ENCODE results near the gene RFX6.

The RFX6 gene

DNA sequence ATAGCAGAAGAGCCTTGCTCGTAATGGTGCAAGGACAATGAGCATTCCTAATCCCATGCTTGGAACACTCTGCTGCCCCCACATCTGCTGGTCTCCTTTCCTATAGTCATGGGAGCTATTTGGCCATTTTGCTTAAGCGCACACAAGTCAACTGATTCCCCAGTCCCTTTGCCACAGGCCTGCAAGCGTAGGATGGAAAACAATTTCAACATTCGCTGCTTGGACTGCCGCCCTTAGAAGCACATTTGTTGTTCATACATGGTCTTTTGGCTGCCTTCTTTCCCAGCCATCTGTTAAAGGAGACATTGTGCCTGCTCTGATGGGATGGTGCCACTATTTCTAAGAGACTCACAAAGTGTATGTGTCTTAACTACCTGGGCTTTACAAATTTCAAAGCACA, 96.9 kb downstream of the RFX6 start:
- no peak for DNase-seq

DNA sequence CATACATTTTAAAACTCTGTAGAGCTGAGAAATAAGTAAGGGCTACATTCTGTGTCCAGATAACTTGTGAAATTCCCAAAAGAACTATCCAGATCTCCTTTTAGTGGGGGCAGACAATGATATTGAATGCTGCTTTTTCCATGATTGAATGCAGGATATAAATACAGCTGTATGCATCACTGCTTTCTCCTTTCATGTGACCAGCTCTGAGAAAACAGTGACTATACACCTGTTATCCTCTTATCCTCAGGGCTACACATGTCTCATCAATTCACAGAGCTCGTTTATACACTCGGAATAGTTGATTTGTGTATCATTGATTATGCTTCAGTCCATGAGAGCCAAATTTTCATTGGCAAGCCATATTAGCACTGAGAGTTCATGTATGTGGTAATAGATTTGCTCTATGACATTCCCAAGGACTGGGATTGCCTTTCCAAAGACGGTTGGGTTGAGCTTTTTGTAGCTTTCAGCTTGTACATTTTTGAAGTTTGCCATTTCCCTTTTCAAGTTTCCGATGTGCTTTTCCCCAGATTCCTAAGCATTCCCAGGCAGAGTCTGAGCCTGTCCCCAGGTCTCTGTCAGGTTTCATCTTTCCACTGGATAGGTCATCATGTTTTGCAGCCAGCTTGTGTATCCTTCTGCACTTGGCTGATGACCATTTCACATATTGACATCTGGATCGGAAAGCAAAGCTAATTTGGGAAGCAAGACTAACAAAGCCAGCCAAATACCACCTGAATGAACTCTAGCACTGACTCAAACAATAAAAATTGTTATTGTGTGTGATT, 97.7 kb downstream of the RFX6 start:
- DNase-seq, result no peak

DNA sequence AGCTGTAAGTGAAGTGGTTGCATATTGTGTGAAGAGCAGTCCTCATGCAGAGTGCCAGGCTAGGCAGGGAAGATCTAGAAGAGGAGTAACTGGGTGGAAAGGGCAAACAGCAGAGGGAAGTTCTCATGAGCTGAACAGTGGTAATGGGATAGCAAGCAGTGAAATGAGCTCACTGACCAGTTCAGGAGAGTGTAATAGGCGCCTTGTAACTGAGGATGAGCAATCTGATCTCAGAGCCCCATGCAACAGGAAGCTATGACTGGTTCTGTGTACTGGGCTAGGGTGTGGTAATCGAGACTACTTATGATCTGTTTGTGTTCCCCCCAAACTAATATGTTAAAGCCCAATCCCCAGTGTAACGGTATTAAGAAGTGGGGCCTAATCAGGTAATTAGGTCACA, 98.6 kb downstream of the RFX6 start:
- no peak for DNase-seq

DNA sequence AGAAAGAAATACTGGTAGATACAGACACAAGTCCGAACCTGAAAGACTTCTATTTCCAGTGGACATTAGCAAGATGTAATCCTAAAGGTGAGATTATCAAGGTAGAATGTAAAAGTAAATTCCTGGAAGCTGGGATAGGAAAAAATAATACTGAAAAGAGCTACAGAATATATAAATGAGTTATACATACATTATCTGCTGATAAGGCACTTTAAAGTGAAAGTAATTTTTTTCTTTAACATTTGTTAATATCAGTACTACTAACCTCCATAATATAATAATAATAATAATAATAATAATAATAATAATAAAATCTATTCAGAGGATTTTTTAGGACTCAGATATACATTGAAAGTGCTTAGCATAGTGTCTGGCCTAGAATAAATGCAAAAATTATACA, 102.5 kb downstream of the RFX6 start:
- DNase-seq, result no peak
